ENCODE data around the gene MTRR.

DNA sequence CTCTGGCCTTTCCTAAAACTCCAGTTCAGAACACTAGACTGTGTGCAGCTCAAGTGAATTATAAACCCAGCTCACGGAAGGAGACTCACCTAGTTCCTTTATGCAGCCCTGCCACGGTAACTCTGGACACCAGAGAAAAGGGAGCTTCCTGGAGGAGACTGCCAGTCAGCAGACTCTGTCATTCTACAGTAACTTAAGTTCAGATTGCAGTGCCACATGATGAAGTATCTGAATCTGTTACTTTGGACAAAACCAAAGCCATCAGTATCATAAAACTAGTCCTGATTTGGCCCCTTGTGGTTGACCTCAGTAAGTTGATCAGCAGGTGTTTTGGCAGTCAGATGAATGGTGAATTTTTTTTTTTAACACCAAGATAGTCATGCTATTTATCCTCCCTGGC lies 2.7 kb downstream of the MTRR start:
- no peak for TF ChIP-seq CTCF (IDR thresholded peaks at IDR 0.05)
- TF ChIP-seq POLR2A (IDR thresholded peaks at IDR 0.05): no peak

All from thyroid gland (tissue), 4 donors.